ENCODE data around the gene KCNG1.

Gene KCNG1

DNA sequence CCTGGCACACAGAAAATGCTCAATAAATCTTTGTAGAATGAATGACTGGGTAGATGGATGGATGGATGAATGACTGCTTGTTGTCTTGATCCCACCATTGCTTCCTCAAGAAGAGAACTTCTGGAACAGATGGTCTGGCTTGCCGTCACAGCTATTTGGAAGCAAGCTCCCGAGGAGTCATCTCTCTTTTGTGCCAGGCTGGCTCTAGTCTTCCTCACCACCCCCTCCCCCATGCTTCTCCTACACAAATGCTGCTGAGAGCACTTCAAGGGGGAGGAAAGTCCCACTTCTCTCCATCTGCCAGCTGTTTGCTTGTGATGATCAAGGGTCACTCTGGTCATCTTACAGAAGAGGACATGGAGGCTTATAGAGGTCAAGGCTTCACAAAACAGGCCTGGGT lies 11.6 kb upstream of the KCNG1 start:
- Histone ChIP-seq H3K9me2 (replicated peaks; ENCODE audit: low read depth, low read length) (no peaks in the 10 kb centered on the region), H3K9ac (ENCODE audit: low read depth, low read length, poor library complexity, severe bottlenecking) (no peak overlapping the region), H3K36me3 (ENCODE audit: insufficient read depth, low read length) (no peaks in the 10 kb centered on the region), H3K27me3 (ENCODE audit: insufficient read depth, low read length, poor library complexity, severe bottlenecking) (no peaks in the 10 kb centered on the region), H3K9me3 (ENCODE audit: insufficient read depth, low read depth, low read length) (no peaks in the 10 kb centered on the region), H3K4me1 (ENCODE audit: insufficient read depth, low read length, poor library complexity, severe bottlenecking) (peaks cover 11% of the 10 kb centered on the region), H3F3A (ENCODE audit: low read depth) (no peaks in the 10 kb centered on the region), H3K79me2 (ENCODE audit: insufficient read depth, low read length) (no peaks in the 10 kb centered on the region), H2AFZ (ENCODE audit: low read length) (no peak overlapping the region), H3K4me3 (ENCODE audit: low read length, poor library complexity, severe bottlenecking) (no peak overlapping the region), H4K20me1 (ENCODE audit: insufficient read depth, low read length, poor library complexity, severe bottlenecking) (no peaks in the 10 kb centered on the region), H3K4me2 (ENCODE audit: low read depth, low read length, poor library complexity, severe bottlenecking) (no peak overlapping the region)
- TF ChIP-seq, protein P1, sequence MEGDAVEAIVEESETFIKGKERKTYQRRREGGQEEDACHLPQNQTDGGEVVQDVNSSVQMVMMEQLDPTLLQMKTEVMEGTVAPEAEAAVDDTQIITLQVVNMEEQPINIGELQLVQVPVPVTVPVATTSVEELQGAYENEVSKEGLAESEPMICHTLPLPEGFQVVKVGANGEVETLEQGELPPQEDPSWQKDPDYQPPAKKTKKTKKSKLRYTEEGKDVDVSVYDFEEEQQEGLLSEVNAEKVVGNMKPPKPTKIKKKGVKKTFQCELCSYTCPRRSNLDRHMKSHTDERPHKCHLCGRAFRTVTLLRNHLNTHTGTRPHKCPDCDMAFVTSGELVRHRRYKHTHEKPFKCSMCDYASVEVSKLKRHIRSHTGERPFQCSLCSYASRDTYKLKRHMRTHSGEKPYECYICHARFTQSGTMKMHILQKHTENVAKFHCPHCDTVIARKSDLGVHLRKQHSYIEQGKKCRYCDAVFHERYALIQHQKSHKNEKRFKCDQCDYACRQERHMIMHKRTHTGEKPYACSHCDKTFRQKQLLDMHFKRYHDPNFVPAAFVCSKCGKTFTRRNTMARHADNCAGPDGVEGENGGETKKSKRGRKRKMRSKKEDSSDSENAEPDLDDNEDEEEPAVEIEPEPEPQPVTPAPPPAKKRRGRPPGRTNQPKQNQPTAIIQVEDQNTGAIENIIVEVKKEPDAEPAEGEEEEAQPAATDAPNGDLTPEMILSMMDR (conservative IDR thresholded peaks at IDR 0.05; ENCODE audit: low read length) = no peak
- TF ChIP-seq EZH2phosphoT487 (IDR thresholded peaks at IDR 0.05; ENCODE audit: borderline replicate concordance) = no peak

DNA sequence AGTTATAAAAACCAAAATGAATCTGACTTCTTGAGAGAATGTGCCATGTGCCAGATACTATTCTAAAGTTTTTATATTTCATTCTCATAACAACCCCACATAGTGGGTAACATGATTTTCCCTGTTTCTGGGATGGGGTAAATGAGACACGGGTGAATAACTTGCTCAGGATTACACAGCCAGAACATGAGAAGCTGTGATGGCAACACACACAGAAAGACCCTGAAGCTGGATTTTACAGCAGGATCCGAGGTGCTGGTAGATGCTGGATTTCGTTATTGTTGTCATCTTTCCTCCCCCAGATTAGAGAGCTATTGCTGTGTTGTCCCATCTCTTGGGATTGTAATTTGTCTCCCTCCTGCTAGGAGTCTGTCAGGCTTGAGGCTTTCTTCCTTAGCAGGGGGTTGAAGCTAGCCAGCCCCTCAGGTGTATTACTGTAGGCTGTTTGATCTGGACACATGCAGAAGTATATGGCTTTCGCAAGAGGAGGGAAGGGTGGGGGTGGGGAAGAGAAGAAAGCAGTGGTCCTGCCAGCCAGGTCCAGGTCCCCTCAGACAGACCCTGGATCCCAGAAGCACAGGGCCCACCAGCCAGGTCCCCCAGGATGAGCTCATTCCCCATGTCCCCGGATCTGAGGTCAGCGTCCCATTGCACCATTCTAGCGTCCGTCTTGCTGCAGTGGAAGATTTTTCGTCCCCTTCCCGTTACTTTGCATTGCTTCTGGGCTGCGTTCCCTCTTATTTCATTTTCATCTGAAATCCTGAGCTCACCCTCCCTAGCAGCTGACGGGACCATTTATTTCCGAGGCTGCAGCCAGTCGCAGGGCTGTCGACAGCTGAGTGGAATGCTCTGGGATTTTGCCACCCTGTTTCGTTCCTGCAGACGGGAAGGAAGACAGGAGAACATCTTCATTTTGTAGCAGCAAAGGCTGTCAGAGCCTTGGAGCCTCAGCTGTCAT lies 7.3 kb upstream of the KCNG1 start:
- H3K4me3 ChIP-seq (ENCODE audit: low read length, poor library complexity, severe bottlenecking) = no peak overlapping the region
- H3K27me3 ChIP-seq (ENCODE audit: insufficient read depth, low read length, poor library complexity, severe bottlenecking) = no peaks in the 10 kb centered on the region
- H2AFZ ChIP-seq (ENCODE audit: low read length) = no peak overlapping the region
- H3K36me3 ChIP-seq (ENCODE audit: insufficient read depth, low read length) = no peaks in the 10 kb centered on the region
- no peaks in the 10 kb centered on the region for H4K20me1 ChIP-seq (ENCODE audit: insufficient read depth, low read length, poor library complexity, severe bottlenecking)
- no peaks in the 10 kb centered on the region for H3K79me2 ChIP-seq (ENCODE audit: insufficient read depth, low read length)
- H3F3A ChIP-seq (ENCODE audit: low read depth) = no peaks in the 10 kb centered on the region
- no peaks in the 10 kb centered on the region for H3K9me3 ChIP-seq (ENCODE audit: insufficient read depth, low read depth, low read length)
- H3K9me2 ChIP-seq (replicated peaks; ENCODE audit: low read depth, low read length) = no peaks in the 10 kb centered on the region
- peaks cover 11% of the 10 kb centered on the region for H3K4me1 ChIP-seq (ENCODE audit: insufficient read depth, low read length, poor library complexity, severe bottlenecking)
- no peak overlapping the region for H3K9ac ChIP-seq (ENCODE audit: low read depth, low read length, poor library complexity, severe bottlenecking)
- H3K4me2 ChIP-seq (ENCODE audit: low read depth, low read length, poor library complexity, severe bottlenecking) = no peak overlapping the region
- TF ChIP-seq, protein P1 (conservative IDR thresholded peaks at IDR 0.05; ENCODE audit: low read length) = no peak
- TF ChIP-seq EZH2phosphoT487 (IDR thresholded peaks at IDR 0.05; ENCODE audit: borderline replicate concordance) = no peak

DNA sequence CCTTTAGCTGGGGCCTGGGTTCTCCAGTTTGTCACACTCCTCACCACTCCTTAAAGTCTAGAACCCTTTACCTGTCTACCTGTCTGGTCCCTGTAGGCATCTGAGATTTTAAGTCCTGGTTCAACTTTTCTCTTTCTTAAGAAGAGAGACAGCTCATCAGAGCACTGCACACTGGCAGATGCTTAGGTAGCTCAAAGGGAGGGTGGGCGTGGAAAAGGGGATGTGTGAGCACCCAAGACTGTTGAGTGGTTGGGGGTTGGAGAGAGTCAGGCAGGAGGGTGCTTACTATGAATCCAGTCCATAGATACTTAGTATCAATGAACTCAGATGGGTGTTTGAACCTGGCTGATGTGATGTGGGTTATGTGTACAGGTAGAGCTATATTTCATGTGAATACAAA lies 6.6 kb upstream of the KCNG1 start:
- Histone ChIP-seq H3K9ac (ENCODE audit: low read depth, low read length, poor library complexity, severe bottlenecking) (no peak overlapping the region), H3K79me2 (ENCODE audit: insufficient read depth, low read length) (no peaks in the 10 kb centered on the region), H3K27me3 (ENCODE audit: insufficient read depth, low read length, poor library complexity, severe bottlenecking) (no peaks in the 10 kb centered on the region), H3K36me3 (ENCODE audit: insufficient read depth, low read length) (no peaks in the 10 kb centered on the region), H3K9me2 (replicated peaks; ENCODE audit: low read depth, low read length) (no peaks in the 10 kb centered on the region), H2AFZ (ENCODE audit: low read length) (no peak overlapping the region), H3F3A (ENCODE audit: low read depth) (no peaks in the 10 kb centered on the region), H3K4me2 (ENCODE audit: low read depth, low read length, poor library complexity, severe bottlenecking) (no peak overlapping the region), H3K4me1 (ENCODE audit: insufficient read depth, low read length, poor library complexity, severe bottlenecking) (peaks cover 9% of the 10 kb centered on the region), H3K9me3 (ENCODE audit: insufficient read depth, low read depth, low read length) (no peaks in the 10 kb centered on the region), H4K20me1 (ENCODE audit: insufficient read depth, low read length, poor library complexity, severe bottlenecking) (no peaks in the 10 kb centered on the region), H3K4me3 (ENCODE audit: low read length, poor library complexity, severe bottlenecking) (no peak overlapping the region)
- TF ChIP-seq EZH2phosphoT487 (IDR thresholded peaks at IDR 0.05; ENCODE audit: borderline replicate concordance) = no peak
- TF ChIP-seq, protein P1 (conservative IDR thresholded peaks at IDR 0.05; ENCODE audit: low read length) = no peak
